Left kidney (tissue), 2 donors: ENCODE measurements around the gene TMEM63B. TPM values are rescaled to one million over a fixed set of nuclear protein-coding genes. Genes with fewer than 3 reads are reported as not detected.
"Not testable (repeated sequence)": the region's sequence is repeated elsewhere in the genome, so short reads cannot be mapped to it uniquely, and the experiment has no call there.

ENCODE experiments used
- DNase-seq: peaks from one replicate; pipeline ENCODE4 v3.0.0-alpha.2; 2013
- polyA plus RNA-seq: library from polyadenylated mRNA; unstranded; fragments of 120-200 nt; gene quantifications from one replicate; pipeline ENCODE4 v1.2.1, GENCODE V29; 2013; ENCODE audit not compliant: insufficient read length

Gene TMEM63B
- polyA plus RNA-seq, 1 donor = 34.8 TPM

GRCh38 chr6:44171899-44172546 lies 44.7 kb downstream of the TMEM63B start:
- no peak for DNase-seq

- DNase-seq = peak; percentile 76
Measured at GRCh38 chr6:44172731-44173500, 45.6 kb downstream of the TMEM63B start.

GRCh38 chr6:44176130-44176761 lies 48.9 kb downstream of the TMEM63B start:
- DNase-seq = no peak

GRCh38 chr6:44176762-44177509 lies 49.6 kb downstream of the TMEM63B start:
- no peak for DNase-seq

GRCh38 chr6:44177691-44178423 lies 50.5 kb downstream of the TMEM63B start:
- DNase-seq = no peak

GRCh38 chr6:44178424-44179071 lies 51.2 kb downstream of the TMEM63B start:
- no peak for DNase-seq

GRCh38 chr6:44179072-44179536 lies 51.8 kb downstream of the TMEM63B start:
- DNase-seq = no peak

GRCh38 chr6:44179648-44180047 lies 52.3 kb downstream of the TMEM63B start:
- no peak for DNase-seq

- DNase-seq = no peak
Measured at GRCh38 chr6:44180406-44180805, 53.1 kb downstream of the TMEM63B start.

GRCh38 chr6:44180886-44181285 lies 53.5 kb downstream of the TMEM63B start:
- DNase-seq = no peak

GRCh38 chr6:44181784-44182183 lies 54.4 kb downstream of the TMEM63B start:
- not testable (repeated sequence) for DNase-seq

- DNase-seq = no peak
Measured at GRCh38 chr6:44182911-44183390, 55.6 kb downstream of the TMEM63B start.

- DNase-seq = no peak
Measured at GRCh38 chr6:44183783-44184182, 56.4 kb downstream of the TMEM63B start.

- not testable (repeated sequence) for DNase-seq
Measured at GRCh38 chr6:44185356-44185755, 58.0 kb downstream of the TMEM63B start.

- no peak for DNase-seq
Measured at GRCh38 chr6:44185953-44186634, 58.7 kb downstream of the TMEM63B start.

GRCh38 chr6:44186635-44187025 lies 59.3 kb downstream of the TMEM63B start:
- no peak for DNase-seq

- DNase-seq = no peak
Measured at GRCh38 chr6:44188819-44189218, 61.5 kb downstream of the TMEM63B start.

- no peak for DNase-seq
Measured at GRCh38 chr6:44189257-44189656, 61.9 kb downstream of the TMEM63B start.

- no peak for DNase-seq
Measured at GRCh38 chr6:44190715-44191114, 63.4 kb downstream of the TMEM63B start.

- DNase-seq = no peak
Measured at GRCh38 chr6:44192428-44193041, 65.2 kb downstream of the TMEM63B start.
